C4-2B (cell line): ENCODE data around the gene TET3.

Experiments used
- H3K27ac ChIP-seq: fragments of 450-650 bp; 2 replicates; pipeline ENCODE4 v1.5.1; 2017
- CTCF ChIP-seq: fragments of 450-650 bp; conservative IDR thresholded peaks from 2 replicates; pipeline ENCODE4 v1.5.1; 2017; ENCODE audit warnings: mild to moderate bottlenecking
- ZFX ChIP-seq: fragments of 450-650 bp; IDR thresholded peaks from 2 replicates; pipeline ENCODE4 v1.6.1; 2017

TET3 gene

GRCh38 chr2:73944714-73945113 is 40.0 kb upstream of the TET3 start:
- TF ChIP-seq ZFX (no peak), CTCF (no peak)
- H3K27ac ChIP-seq, result no peak overlapping the region

- H3K27ac ChIP-seq, result no peak overlapping the region
- no peak for TF ChIP-seq CTCF
- TF ChIP-seq ZFX, result no peak
These were observed 38.5 kb upstream of the TET3 start for GRCh38 chr2:73946215-73946614.

GRCh38 chr2:73946666-73947065 is 38.0 kb upstream of the TET3 start:
- no peak overlapping the region for H3K27ac ChIP-seq
- no peak for TF ChIP-seq CTCF

- no peak for TF ChIP-seq ZFX
- no peak for TF ChIP-seq CTCF
- H3K27ac ChIP-seq, result no peak overlapping the region
These were observed 37.2 kb upstream of the TET3 start for GRCh38 chr2:73947412-73948018.

- TF ChIP-seq CTCF (no peak), ZFX (no peak)
- no peak overlapping the region for H3K27ac ChIP-seq
These were observed 34.9 kb upstream of the TET3 start for GRCh38 chr2:73949802-73950201.

- no peak for TF ChIP-seq ZFX
- no peak for TF ChIP-seq CTCF
- no peak overlapping the region for H3K27ac ChIP-seq
These were observed 31.9 kb upstream of the TET3 start for GRCh38 chr2:73952499-73953446.

GRCh38 chr2:73956218-73956865 is 28.4 kb upstream of the TET3 start:
- no peak for TF ChIP-seq CTCF
- no peak overlapping the region for H3K27ac ChIP-seq
